GM12878 (cell line): Measurements from ENCODE around the gene PRKN. TPM values are rescaled to one million over a fixed set of nuclear protein-coding genes. Genes with fewer than 3 reads are reported as not detected.

Source experiments
- ATAC-seq: fragments of 200-7000 bp; cut with Tn5 transposase; 3 replicates; pipeline ENCODE4 v1.9.1; 2020; ENCODE audit warnings: mild to moderate bottlenecking, moderate library complexity
- BruUV-seq: library from RNA; stranded (reverse); fragments of 400-500 nt; replicated peaks from 2 replicates; lab custom pipeline; 2021; lab: Mats Ljungman, UMichigan
- CTCF ChIA-PET: fragments of 300-600 bp; sonication (Branson Sonifier 250); formaldehyde crosslinking; extraction: SDS; loops from one replicate; lab custom pipeline; 2021; ENCODE audit warnings: inconsistent platforms; lab: Yijun Ruan, JAX
- POLR2A ChIA-PET: fragments of 350-600 bp; formaldehyde crosslinking; extraction: SDS; loops from one replicate; lab custom pipeline; 2021; ENCODE audit warnings: inconsistent platforms; lab: Charles Lee
- RAD21 ChIA-PET: fragments of 300-600 bp; sonication (Branson Sonifier 250); formaldehyde crosslinking; loops from one replicate; lab custom pipeline; 2023; ENCODE audit warnings: antibody characterized with exemption; ENCODE audit not compliant: unreplicated experiment; lab: Charles Lee
- SMC1A ChIA-PET: fragments of 300-600 bp; sonication (Branson Sonifier 250); formaldehyde crosslinking; loops from one replicate; lab custom pipeline; 2023; ENCODE audit not compliant: unreplicated experiment, uncharacterized antibody; lab: Charles Lee
- DNase-seq: peaks from one replicate; pipeline ENCODE4 v3.0.0-alpha.2; 2011; ENCODE audit warnings: low read depth, low spot score
- FAIRE-seq: peaks from 3 replicates; lab custom pipeline; 2011; peaks lifted over from hg19 to GRCh38; lab: Jason Lieb, UNC
- H2AFZ ChIP-seq: 2 replicates; pipeline ENCODE4 v1.6.0; 2011; ENCODE audit warnings: low read depth, low read length, control low read depth; ENCODE audit not compliant: control insufficient read depth
- H3K27ac ChIP-seq: 2 replicates; pipeline ENCODE4 v1.5.1; 2011; ENCODE audit warnings: control low read depth; ENCODE audit not compliant: control insufficient read depth, insufficient read depth
- H3K27me3 ChIP-seq, 2 experiments: replicated peaks in 1 of 2; 2 replicates each; pipeline versions ENCODE4 v1.6.0 to v1.6.1; 2011; ENCODE audit warnings: low read length in 1 of 2; ENCODE audit not compliant: control insufficient read depth in 2 of 2, insufficient read depth in 2 of 2
- H3K36me3 ChIP-seq, 2 experiments: 2 replicates each; pipeline ENCODE4 v1.5.1; 2011; ENCODE audit warnings: low read length in 1 of 2; ENCODE audit not compliant: control insufficient read depth in 2 of 2, insufficient read depth in 2 of 2
- H3K4me1 ChIP-seq: 2 replicates; pipeline ENCODE4 v1.6.1; 2011; ENCODE audit warnings: mild to moderate bottlenecking, low read length, moderate library complexity, mixed read lengths; ENCODE audit not compliant: control insufficient read depth, insufficient read depth
- H3K4me2 ChIP-seq: 2 replicates; pipeline ENCODE4 v1.6.0; 2011; ENCODE audit warnings: control low read depth; ENCODE audit not compliant: control insufficient read depth, insufficient read depth
- H3K4me3 ChIP-seq: fragments of 200-600 bp; sonication (generic); 2 replicates; pipeline ENCODE4 v1.5.1; 2016
- H3K79me2 ChIP-seq: 2 replicates; pipeline ENCODE4 v1.6.0; 2011; ENCODE audit warnings: low read length; ENCODE audit not compliant: control insufficient read depth, insufficient read depth
- H3K9ac ChIP-seq: 2 replicates; pipeline ENCODE4 v1.8.0; 2011; ENCODE audit warnings: low read length, control low read depth, mixed read lengths; ENCODE audit not compliant: control insufficient read depth, insufficient read depth
- H3K9me3 ChIP-seq: replicated peaks from 3 replicates; pipeline ENCODE4 v1.5.1; 2011; ENCODE audit warnings: mild to moderate bottlenecking, low read length; ENCODE audit not compliant: control insufficient read depth, insufficient read depth
- H4K20me1 ChIP-seq: 2 replicates; pipeline ENCODE4 v1.6.0; 2011; ENCODE audit not compliant: control insufficient read depth, insufficient read depth
- BACH1 ChIP-seq: fragments of 450-650 bp; IDR thresholded peaks from 2 replicates; pipeline ENCODE4 v1.6.1; 2017; ENCODE audit warnings: mild to moderate bottlenecking, borderline replicate concordance
- BCL3 ChIP-seq: IDR thresholded peaks from 2 replicates; pipeline ENCODE4 v1.6.1; 2011; ENCODE audit warnings: borderline replicate concordance, low read depth, mild to moderate bottlenecking, moderate library complexity, low read length; ENCODE audit not compliant: insufficient read depth, poor library complexity, severe bottlenecking
- BHLHE40 ChIP-seq, 2 experiments: fragments of 450-650 bp in 1 of 2; IDR thresholded peaks; 2 replicates each; pipeline ENCODE4 v1.6.1; 2011 to 2017; ENCODE audit warnings: low read depth in 2 of 2, borderline replicate concordance in 1 of 2, improper control_type of control experiment in 1 of 2, low read length in 1 of 2, mild to moderate bottlenecking in 1 of 2
- ETV6 ChIP-seq, 2 experiments: fragments of 450-650 bp in 1 of 2; IDR thresholded peaks in 1 of 2; conservative IDR thresholded peaks in 1 of 2; 2 replicates each; pipeline ENCODE4 v1.6.1; 2014; ENCODE audit warnings: antibody characterized with exemption in 1 of 2, borderline replicate concordance in 1 of 2, low read depth in 1 of 2, mild to moderate bottlenecking in 1 of 2, moderate library complexity in 1 of 2
- IRF4 ChIP-seq: IDR thresholded peaks from 2 replicates; pipeline ENCODE4 v1.6.1; 2011; ENCODE audit warnings: low read depth, low read length
- JUND ChIP-seq: IDR thresholded peaks from 2 replicates; pipeline ENCODE4 v1.6.1; 2012; ENCODE audit warnings: low read depth, mild to moderate bottlenecking, low read length, improper control_type of control experiment, moderate library complexity
- KDM1A ChIP-seq: fragments of 200-600 bp; sonication (generic); IDR thresholded peaks from 2 replicates; pipeline ENCODE4 v1.6.1; 2016; ENCODE audit warnings: borderline replicate concordance
- MYB ChIP-seq: fragments of 150-350 bp; IDR thresholded peaks from 2 replicates; pipeline ENCODE4 v1.6.1; 2014; ENCODE audit warnings: mild to moderate bottlenecking, low read depth, low read length, borderline replicate concordance
- NBN ChIP-seq: fragments of 450-650 bp; IDR thresholded peaks from 2 replicates; pipeline ENCODE4 v1.6.1; 2016
- NR2F1 ChIP-seq: fragments of 450-650 bp; conservative IDR thresholded peaks from 2 replicates; pipeline ENCODE4 v1.6.1; 2017; ENCODE audit warnings: mild to moderate bottlenecking
- NRF1 ChIP-seq: conservative IDR thresholded peaks from 2 replicates; pipeline ENCODE4 v1.6.1; 2011; ENCODE audit warnings: mild to moderate bottlenecking, low read depth, low read length, improper control_type of control experiment
- SMAD1 ChIP-seq: fragments of 450-650 bp; IDR thresholded peaks from 2 replicates; pipeline ENCODE4 v1.6.1; 2018; ENCODE audit warnings: mild to moderate bottlenecking, low read depth; ENCODE audit not compliant: partially characterized antibody
- TBL1XR1 ChIP-seq: IDR thresholded peaks from 2 replicates; pipeline ENCODE4 v1.6.1; 2012; ENCODE audit warnings: low read depth, low read length, improper control_type of control experiment
- ZBTB11 ChIP-seq: fragments of 450-650 bp; formaldehyde crosslinking; IDR thresholded peaks from 2 replicates; pipeline ENCODE4 v1.5.0; 2022; ENCODE audit warnings: mild to moderate bottlenecking, missing genetic modification characterization
- ZNF384 ChIP-seq: IDR thresholded peaks from 2 replicates; pipeline ENCODE4 v1.6.1; 2012; ENCODE audit warnings: low read depth, mild to moderate bottlenecking, low read length, improper control_type of control experiment, borderline replicate concordance
- ZZZ3 ChIP-seq: IDR thresholded peaks from 2 replicates; pipeline ENCODE4 v1.6.1; 2011; ENCODE audit warnings: low read depth; ENCODE audit not compliant: control insufficient read depth, insufficient read length
- WGBS: methylation state at CpG from one replicate; pipeline ENCODE4 v1.1.6; 2016; ENCODE audit warnings: low lambda C conversion rate; ENCODE audit not compliant: insufficient replicate concordance, insufficient coverage; ENCODE audit errors: missing lambda C conversion rate; 5-methylcytosine and 5-hydroxymethylcytosine counted together
- in situ Hi-C: fragments of 300-500 bp; cut with MboI; formaldehyde crosslinking; loops from 9 replicates; pipeline ENCODE4 v1.14.3; 2018; ENCODE audit warnings: mixed read lengths
- intact Hi-C: fragments of 100-400 bp; cut with micrococcal nuclease; formaldehyde crosslinking; loops from one replicate; pipeline ENCODE4 v1.14.2; 2022; ENCODE audit not compliant: unreplicated experiment
- polyA plus RNA-seq, 11 experiments: library from polyadenylated mRNA; depleted of rRNA in 4 of 11; unstranded in 6 of 11; stranded (reverse) in 5 of 11; fragments of >200 nt; fragmentation: Nextera tagmentation in 4 of 11; fragmentation: Illumina TruSeq in 1 of 11; extraction: Ambion mirVana in 4 of 11; extraction: Trizol in 1 of 11; gene quantifications; 1 replicate in 1 of 11; 2 replicates in 10 of 11; pipeline versions ENCODE4 v1.2.1 to v1.2.3, GENCODE V29; 2011 to 2016; ENCODE audit warnings: inconsistent platforms in 2 of 11, missing spikeins in 2 of 11, low read depth in 1 of 11
- total RNA-seq, 4 experiments: library from RNA; depleted of rRNA in 3 of 4; stranded (reverse); fragments of >200 nt in 3 of 4; fragmentation: Illumina TruSeq in 1 of 4; extraction: Trizol in 1 of 4; gene quantifications; 2 replicates each; pipeline versions ENCODE4 v1.2.1 to v1.2.3, GENCODE V29; 2013 to 2021

Gene PRKN
- total and polyA plus RNA-seq, 10 of the 15 experiments (the other 5 are each of a cell fraction or from before 2014, with no cell fraction given): 0.06 to 0.09 TPM; not detected in 8

GRCh38 chr6:162290846-162291465 is 436.6 kb downstream of the PRKN start:
- no peaks in the 10 kb centered on the region for H3K79me2 ChIP-seq
- ATAC-seq: no peak
- POLR2A ChIA-PET: no interaction called here

More at GRCh38 chr6:162290846-162291465, 436.6 kb downstream of the PRKN start:
- Histone ChIP-seq H3K36me3 (no peaks in the 10 kb centered on the region), H3K4me1 (no peaks in the 10 kb centered on the region), H3K9ac (no peak overlapping the region), H3K27me3 (no peaks in the 10 kb centered on the region), H4K20me1 (no peaks in the 10 kb centered on the region; the same call in 1 of the 2 replicates), H2AFZ (no peak overlapping the region), H3K27ac (no peak overlapping the region), H3K4me2 (no peak overlapping the region), H3K4me3 (no peak overlapping the region), H3K9me3 (no peaks in the 10 kb centered on the region)
- intact Hi-C loops: no loop called here
- in situ Hi-C loops: no loop called here
- CTCF ChIA-PET: no interaction called here
- SMC1A ChIA-PET: interaction anchor here (0.7 kb wide), 1 partner anchor 34 kb away, joined by 3 read pairs; no protein-coding TSS in a partner anchor
- 37% methylated on average over 6 of the region's 6 CpGs for WGBS
- RAD21 ChIA-PET: no interaction called here
- FAIRE-seq (no peak), DNase-seq (no peak)
- no TSS peak for BruUV-seq
- no peak for TF ChIP-seq TBL1XR1
- TF ChIP-seq BHLHE40 (IDR thresholded peaks at IDR 0.05; ENCODE audit: borderline replicate concordance in 1 of 2, low read depth in 2 of 2, low read length in 1 of 2): no peak
- no peak for TF ChIP-seq ZZZ3
- TF ChIP-seq NRF1: no peak
- TF ChIP-seq ETV6 (conservative IDR thresholded peaks at IDR 0.05 in 1 of 2, IDR thresholded peaks at IDR 0.05 in 1 of 2; ENCODE audit: borderline replicate concordance in 1 of 2, low read depth in 1 of 2): no peak
- no peak for TF ChIP-seq BCL3
- no peak for TF ChIP-seq NBN
- no peak for TF ChIP-seq ZBTB11 (CRISPR knock-in tag)
- TF ChIP-seq JUND: no peak
- TF ChIP-seq ZNF384: no peak
- TF ChIP-seq SMAD1: no peak
- no peak for TF ChIP-seq NR2F1
- TF ChIP-seq KDM1A: no peak
- no peak for TF ChIP-seq BACH1
- TF ChIP-seq MYB: no peak
- TF ChIP-seq IRF4: no peak
